Spleen (tissue), 3 donors: ENCODE data around the gene C4orf50.

ENCODE experiments used
- POLR2A ChIP-seq, 3 donors: fragments of 450-650 bp; IDR thresholded peaks; one replicate each; pipeline ENCODE4 v1.5.1; 2017; ENCODE audit warnings: antibody characterized with exemption in 3 of 3, mild to moderate bottlenecking in 1 of 3
- POLR2AphosphoS5 ChIP-seq, 3 donors: sonication (generic); formaldehyde crosslinking; IDR thresholded peaks; one replicate each; pipeline ENCODE4 v1.5.1; 2017; ENCODE audit warnings: antibody characterized with exemption in 3 of 3

GRCh38 chr4:5963611-5964010 lies 54.6 kb downstream of the C4orf50 start:
- TF ChIP-seq POLR2A (IDR thresholded peaks at IDR 0.05) (no peak), POLR2AphosphoS5 (IDR thresholded peaks at IDR 0.05) (no peak)
